ENCODE measurements around the gene ACOT7. TPM values are rescaled to one million over a fixed set of nuclear protein-coding genes. Genes with fewer than 3 reads are reported as not detected.
A peak's percentile ranks its signal among the peaks of the same experiment; 100 is the strongest.

Gene ACOT7
- total and polyA plus RNA-seq, 2 of the 13 experiments (the other 11 are each of a cell fraction or from before 2014, with no cell fraction given) = 33.0 to 55.8 TPM

GRCh38 chr1:6338695-6339094 lies 54.9 kb downstream of the ACOT7 start:
- Histone ChIP-seq H3K4me1 (ENCODE audit: insufficient read depth, low read length) (peaks cover 4% of the 10 kb centered on the region), H3K36me3 (replicated peaks in 1 of 2; ENCODE audit: control insufficient read depth in 1 of 2, insufficient read depth in 2 of 2, low read length in 2 of 2) (peaks cover 4 to 12% of the 10 kb centered on the region in 2 experiments; a peak in 2 of 5 replicates), H3K9me3 (ENCODE audit: low read length) (no peaks in the 10 kb centered on the region), H2AFZ (ENCODE audit: low read length) (no peak overlapping the region), H3K4me3 (replicated peaks in 1 of 3; ENCODE audit: insufficient read depth in 1 of 3, low read depth in 2 of 3, low read length in 3 of 3) (no peak overlapping the region), H4K20me1 (ENCODE audit: insufficient read depth, low read length) (peaks cover 4% of the 10 kb centered on the region; the same call in 1 of the 2 replicates), H3K79me2 (ENCODE audit: insufficient read depth, low read length) (no peaks in the 10 kb centered on the region), H3K9ac (ENCODE audit: insufficient read depth, low read depth, low read length) (no peak overlapping the region), H3K4me2 (ENCODE audit: low read depth, low read length) (no peak overlapping the region), H3K27ac (ENCODE audit: extremely low read length, insufficient read depth, low read length) (no peak overlapping the region), H3K27me3 (ENCODE audit: control insufficient read depth in 1 of 2, insufficient read depth in 2 of 2, low read length in 2 of 2) (no peaks in the 10 kb centered on the region)
- FAIRE-seq (no peak), ATAC-seq (no peak), DNase-seq (ENCODE audit: low spot score) (no peak)
- intact Hi-C loops (cut with micrococcal nuclease; ENCODE audit: unreplicated experiment) = no loop called here
- POLR2A ChIA-PET = no interaction called here
- CTCF ChIA-PET (ENCODE audit: low intra/inter-chr PET ratio, low total read pairs) = no interaction called here
- in situ Hi-C loops (cut with HindIII; ENCODE audit: extremely low pct_ligation_motif_present, low pct_unique_long_range_greater_than_20kb) = no loop called here
- no peak for TF ChIP-seq MAFG (CRISPR knock-in tag; IDR thresholded peaks at IDR 0.05)
- TF ChIP-seq NAIF1 (CRISPR knock-in tag; IDR thresholded peaks at IDR 0.05; ENCODE audit: borderline replicate concordance) = no peak
- no peak for TF ChIP-seq ZMYM2 (CRISPR knock-in tag; IDR thresholded peaks at IDR 0.05)
- TF ChIP-seq TRIM24 (CRISPR knock-in tag; IDR thresholded peaks at IDR 0.05) = no peak
- no peak for TF ChIP-seq NR3C1 (CRISPR knock-in tag; IDR thresholded peaks at IDR 0.05)
- no peak for TF ChIP-seq MATR3 (CRISPR knock-in tag; IDR thresholded peaks at IDR 0.05)
- 98% methylated on average over 6 of the region's 7 CpGs for WGBS (ENCODE audit: low lambda C conversion rate)
- no TSS peak for BruUV-seq (replicated peaks)

GRCh38 chr1:6336776-6337622 lies 56.6 kb downstream of the ACOT7 start:
- Histone ChIP-seq H3K4me3 (replicated peaks in 1 of 3; ENCODE audit: insufficient read depth in 1 of 3, low read depth in 2 of 3, low read length in 3 of 3) (no peak overlapping the region), H3K27ac (ENCODE audit: extremely low read length, insufficient read depth, low read length) (no peak overlapping the region), H4K20me1 (ENCODE audit: insufficient read depth, low read length) (0 out of 2 replicates have a peak, but pooled peaks cover 3% of the 10 kb centered on the region), H3K4me1 (ENCODE audit: insufficient read depth, low read length) (no peaks in the 10 kb centered on the region), H3K36me3 (replicated peaks in 1 of 2; ENCODE audit: control insufficient read depth in 1 of 2, insufficient read depth in 2 of 2, low read length in 2 of 2) (peaks cover 7 to 14% of the 10 kb centered on the region in 2 experiments; a peak in 2 of 5 replicates), H3K9me3 (ENCODE audit: low read length) (no peaks in the 10 kb centered on the region), H3K27me3 (ENCODE audit: control insufficient read depth in 1 of 2, insufficient read depth in 2 of 2, low read length in 2 of 2) (no peaks in the 10 kb centered on the region), H2AFZ (ENCODE audit: low read length) (no peak overlapping the region), H3K79me2 (ENCODE audit: insufficient read depth, low read length) (no peaks in the 10 kb centered on the region), H3K9ac (ENCODE audit: insufficient read depth, low read depth, low read length) (no peak overlapping the region), H3K4me2 (ENCODE audit: low read depth, low read length) (no peak overlapping the region)
- DNase-seq (ENCODE audit: low spot score) = no peak
- in situ Hi-C loops (cut with HindIII; ENCODE audit: extremely low pct_ligation_motif_present, low pct_unique_long_range_greater_than_20kb) (no loop called here), intact Hi-C loops (cut with micrococcal nuclease; ENCODE audit: unreplicated experiment) (no loop called here)
- no peak for FAIRE-seq
- ATAC-seq = no peak
- 96% methylated on average over 13 of the region's 22 CpGs for WGBS (ENCODE audit: low lambda C conversion rate)
- ChIA-PET CTCF (ENCODE audit: low intra/inter-chr PET ratio, low total read pairs) (no interaction called here), POLR2A (no interaction called here)
- BruUV-seq (replicated peaks) = TSS peak; percentile 44
- no peak for TF ChIP-seq MYNN (CRISPR knock-in tag; IDR thresholded peaks at IDR 0.05; ENCODE audit: low read depth)
- TF ChIP-seq KDM2A (CRISPR knock-in tag; IDR thresholded peaks at IDR 0.05; ENCODE audit: borderline replicate concordance, low read depth) = no peak
- no peak for TF ChIP-seq ZNF570 (CRISPR knock-in tag; IDR thresholded peaks at IDR 0.05; ENCODE audit: borderline replicate concordance)
- TF ChIP-seq MBNL3 (CRISPR knock-in tag; conservative IDR thresholded peaks at IDR 0.05) = no peak
- no peak for TF ChIP-seq ZNF839 (CRISPR knock-in tag; IDR thresholded peaks at IDR 0.05; ENCODE audit: borderline replicate concordance)
- no peak for TF ChIP-seq KDM3A (CRISPR knock-in tag; IDR thresholded peaks at IDR 0.05; ENCODE audit: low read depth)
- TF ChIP-seq IKZF5 (CRISPR knock-in tag; IDR thresholded peaks at IDR 0.05) = no peak
- TF ChIP-seq ZBTB7A (CRISPR knock-in tag; IDR thresholded peaks at IDR 0.05) = no peak
- TF ChIP-seq BHLHE40 (IDR thresholded peaks at IDR 0.05; ENCODE audit: low read length) = no peak
- TF ChIP-seq ZNF34 (CRISPR knock-in tag; IDR thresholded peaks at IDR 0.05; ENCODE audit: borderline replicate concordance) = no peak
- TF ChIP-seq TFAP4 (IDR thresholded peaks at IDR 0.05; ENCODE audit: borderline replicate concordance, low read depth) = no peak

Data from HepG2 (cell line).